Natural killer cell (primary cell): ENCODE data around the gene JARID2. TPM values are rescaled to one million over a fixed set of nuclear protein-coding genes. Genes with fewer than 3 reads are reported as not detected.
A peak's percentile ranks its signal among the peaks of the same experiment; 100 is the strongest.

Source experiments
- ATAC-seq, 3 donors: fragments of 150-1000 bp in 2 of 3; fragments of 200-7000 bp in 1 of 3; cut with Tn5 transposase; 1 replicate in 1 of 3; 2 replicates in 2 of 3; pipeline ENCODE4 v1.10.0; 2021; ENCODE audit warnings: mild to moderate bottlenecking in 2 of 3, moderate library complexity in 2 of 3
- DNase-seq, 2 donors: peaks; one replicate each; pipeline versions ENCODE4 v3.0.0 to v3.0.0-alpha.2; 2013 to 2021; ENCODE audit warnings: mixed read lengths in 1 of 2
- H3K27ac ChIP-seq: one replicate; pipeline ENCODE4 v1.5.1; 2013; ENCODE audit warnings: mild to moderate bottlenecking, low read length
- H3K27me3 ChIP-seq: one replicate; pipeline ENCODE4 v1.6.1; 2013; ENCODE audit warnings: low read length; ENCODE audit not compliant: control insufficient read depth, insufficient read depth
- H3K36me3 ChIP-seq: one replicate; pipeline ENCODE4 v1.6.1; 2013; ENCODE audit warnings: low read length; ENCODE audit not compliant: control insufficient read depth, insufficient read depth
- H3K4me1 ChIP-seq: one replicate; pipeline ENCODE4 v1.6.1; 2013; ENCODE audit warnings: low read length; ENCODE audit not compliant: control insufficient read depth, insufficient read depth
- H3K4me3 ChIP-seq: one replicate; pipeline ENCODE4 v1.5.1; 2013; ENCODE audit warnings: low read length
- H3K9me3 ChIP-seq: one replicate; pipeline ENCODE4 v1.6.1; 2013; ENCODE audit warnings: low read length; ENCODE audit not compliant: control insufficient read depth, insufficient read depth
- H3K27ac Mint-ChIP-seq, 2 donors: one replicate each; pipeline ENCODE4 v1.8.0; 2022; ENCODE audit warnings: mild to moderate bottlenecking in 2 of 2, mixed read lengths in 2 of 2, moderate library complexity in 1 of 2
- H3K27me3 Mint-ChIP-seq, 2 donors: one replicate each; pipeline ENCODE4 v1.8.0; 2022; ENCODE audit warnings: low read depth in 2 of 2, mixed read lengths in 2 of 2
- H3K36me3 Mint-ChIP-seq: one replicate; pipeline ENCODE4 v1.8.0; 2022; ENCODE audit warnings: mixed read lengths
- H3K4me1 Mint-ChIP-seq, 2 donors: one replicate each; pipeline ENCODE4 v1.8.0; 2022; ENCODE audit warnings: mixed read lengths in 2 of 2
- H3K4me3 Mint-ChIP-seq: one replicate; pipeline ENCODE4 v1.8.0; 2022; ENCODE audit warnings: mild to moderate bottlenecking, moderate library complexity, mixed read lengths
- H3K9me3 Mint-ChIP-seq, 2 donors: one replicate each; pipeline ENCODE4 v1.8.0; 2022; ENCODE audit warnings: mixed read lengths in 2 of 2
- WGBS: methylation state at CpG from one replicate; pipeline ENCODE4 v1.1.7; 2013; ENCODE audit warnings: missing lambda C conversion rate; ENCODE audit not compliant: insufficient coverage; 5-methylcytosine and 5-hydroxymethylcytosine counted together
- intact Hi-C: fragments of 100-400 bp; cut with micrococcal nuclease; formaldehyde crosslinking; loops from one replicate; pipeline ENCODE4 v1.14.2; 2022
- total RNA-seq, 4 donors: library from RNA; stranded (reverse); fragments of 120-200 nt in 1 of 4; gene quantifications; one replicate each; pipeline versions ENCODE4 v1.2.3 to v1.2.4, GENCODE V29; 2013 to 2022
- TF ChIP-seq, protein P1 (sequence below): fragments of 200-600 bp; IDR thresholded peaks from one replicate; pipeline ENCODE4 v1.8.0; 2022; ENCODE audit warnings: antibody characterized with exemption

Gene JARID2
- total RNA-seq, 3 donors from 2014 or later (not counting 1 experiment from before 2014, with no cell fraction given) = 49.9 to 60.9 (median 60.5) TPM

DNA sequence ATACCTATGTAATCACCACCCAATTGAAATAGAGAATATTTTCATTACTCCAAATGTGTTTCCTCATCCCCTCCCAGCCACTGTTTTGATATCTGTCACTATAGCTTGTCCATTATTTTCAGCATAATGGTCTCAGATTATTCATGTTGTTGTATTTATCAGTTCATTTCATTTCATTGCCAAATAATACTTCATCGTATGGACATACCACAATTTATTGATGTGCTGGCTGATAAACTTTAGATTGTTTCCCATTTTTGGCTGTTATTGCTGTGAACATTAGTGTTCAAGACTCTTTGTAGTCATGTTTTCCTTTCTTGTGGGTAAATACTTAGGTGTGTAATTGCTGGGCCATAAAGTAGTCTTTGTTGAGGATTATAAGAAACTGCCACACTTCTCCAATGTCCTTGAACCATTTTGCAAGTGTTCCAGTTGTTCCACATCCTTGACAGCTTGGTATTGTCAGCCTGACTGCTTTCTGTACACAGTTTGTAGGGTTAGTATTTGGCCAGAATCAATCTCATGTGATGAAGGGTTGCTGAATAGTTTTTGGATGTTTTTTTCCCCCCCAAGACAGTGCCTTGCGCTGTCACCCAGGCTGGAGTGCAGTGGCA is 44.3 kb downstream of the JARID2 start:
- H3K4me3 Mint-ChIP-seq = no peak overlapping the region
- TF ChIP-seq, protein P1, sequence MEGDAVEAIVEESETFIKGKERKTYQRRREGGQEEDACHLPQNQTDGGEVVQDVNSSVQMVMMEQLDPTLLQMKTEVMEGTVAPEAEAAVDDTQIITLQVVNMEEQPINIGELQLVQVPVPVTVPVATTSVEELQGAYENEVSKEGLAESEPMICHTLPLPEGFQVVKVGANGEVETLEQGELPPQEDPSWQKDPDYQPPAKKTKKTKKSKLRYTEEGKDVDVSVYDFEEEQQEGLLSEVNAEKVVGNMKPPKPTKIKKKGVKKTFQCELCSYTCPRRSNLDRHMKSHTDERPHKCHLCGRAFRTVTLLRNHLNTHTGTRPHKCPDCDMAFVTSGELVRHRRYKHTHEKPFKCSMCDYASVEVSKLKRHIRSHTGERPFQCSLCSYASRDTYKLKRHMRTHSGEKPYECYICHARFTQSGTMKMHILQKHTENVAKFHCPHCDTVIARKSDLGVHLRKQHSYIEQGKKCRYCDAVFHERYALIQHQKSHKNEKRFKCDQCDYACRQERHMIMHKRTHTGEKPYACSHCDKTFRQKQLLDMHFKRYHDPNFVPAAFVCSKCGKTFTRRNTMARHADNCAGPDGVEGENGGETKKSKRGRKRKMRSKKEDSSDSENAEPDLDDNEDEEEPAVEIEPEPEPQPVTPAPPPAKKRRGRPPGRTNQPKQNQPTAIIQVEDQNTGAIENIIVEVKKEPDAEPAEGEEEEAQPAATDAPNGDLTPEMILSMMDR = no peak
- H3K9me3 Mint-ChIP-seq = no peaks in the 10 kb centered on the region
- H3K27ac ChIP-seq = no peak overlapping the region
- no peaks in the 10 kb centered on the region for H3K27me3 ChIP-seq
- WGBS = 100% methylated on average over 1 of the region's 2 CpGs
- H3K4me1 ChIP-seq = peaks cover 63% of the 10 kb centered on the region
- no peak overlapping the region for H3K4me3 ChIP-seq
- DNase-seq = no peak
- ATAC-seq = no peak
- H3K4me1 Mint-ChIP-seq = peaks cover 74 to 75% of the 10 kb centered on the region in 2 donors
- no peaks in the 10 kb centered on the region for H3K27me3 Mint-ChIP-seq
- H3K9me3 ChIP-seq = no peaks in the 10 kb centered on the region
- H3K36me3 Mint-ChIP-seq = no peaks in the 10 kb centered on the region
- H3K36me3 ChIP-seq = no peaks in the 10 kb centered on the region
- intact Hi-C loops = no loop called here
- H3K27ac Mint-ChIP-seq = peak overlapping the region; percentile 80 to 94

DNA sequence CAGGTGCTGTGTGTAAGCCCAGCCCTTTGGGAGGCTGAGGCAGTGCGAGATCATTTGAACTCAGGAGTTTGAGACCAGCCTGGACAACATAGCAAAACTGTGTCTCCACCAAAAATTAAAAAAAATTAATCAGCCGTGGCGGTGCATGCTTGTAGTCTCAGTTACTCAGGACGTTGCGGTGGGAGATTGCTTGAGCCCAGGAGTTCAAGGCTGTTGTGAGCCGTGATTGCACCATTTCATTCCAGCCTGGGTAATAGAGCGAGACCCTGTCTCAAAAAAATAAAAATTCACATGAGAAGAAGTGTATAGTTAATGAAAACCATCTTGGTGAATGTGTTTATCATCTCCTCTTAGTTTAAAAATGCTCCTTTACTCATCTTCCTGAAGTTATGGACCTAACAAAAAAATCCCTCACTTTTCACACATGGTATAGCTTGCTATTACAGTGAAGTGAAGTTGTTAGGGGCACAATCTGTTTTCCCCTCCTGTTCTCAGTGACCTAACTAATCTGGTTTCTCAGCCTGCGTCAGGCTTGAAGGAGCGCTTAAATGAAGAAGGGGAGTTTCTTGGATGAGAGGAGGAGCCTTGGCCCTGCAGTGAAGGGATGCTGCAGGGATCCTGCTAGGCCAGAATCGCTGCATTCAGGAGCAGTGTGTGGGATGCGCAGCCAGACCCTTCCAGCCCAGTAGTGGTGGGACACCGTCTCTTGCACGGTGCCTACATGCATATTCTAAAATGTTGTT is 45.3 kb downstream of the JARID2 start:
- H3K27ac ChIP-seq = peak overlapping the region; percentile 44
- TF ChIP-seq, protein P1 = no peak
- Mint-ChIP-seq H3K36me3 (no peaks in the 10 kb centered on the region), H3K4me1 (peaks cover 72% of the 10 kb centered on the region in 2 donors), H3K27ac (peak overlapping the region; percentile 80 to 94), H3K9me3 (no peaks in the 10 kb centered on the region), H3K4me3 (no peak overlapping the region), H3K27me3 (no peaks in the 10 kb centered on the region)
- no peaks in the 10 kb centered on the region for H3K36me3 ChIP-seq
- intact Hi-C loops = no loop called here
- WGBS = 72% methylated on average over 13 of the region's 13 CpGs
- no peaks in the 10 kb centered on the region for H3K9me3 ChIP-seq
- DNase-seq = no peak
- H3K4me3 ChIP-seq = no peak overlapping the region
- H3K4me1 ChIP-seq = peaks cover 68% of the 10 kb centered on the region
- ATAC-seq = peak; percentile 59 to 62 (median 61)
- H3K27me3 ChIP-seq = no peaks in the 10 kb centered on the region

DNA sequence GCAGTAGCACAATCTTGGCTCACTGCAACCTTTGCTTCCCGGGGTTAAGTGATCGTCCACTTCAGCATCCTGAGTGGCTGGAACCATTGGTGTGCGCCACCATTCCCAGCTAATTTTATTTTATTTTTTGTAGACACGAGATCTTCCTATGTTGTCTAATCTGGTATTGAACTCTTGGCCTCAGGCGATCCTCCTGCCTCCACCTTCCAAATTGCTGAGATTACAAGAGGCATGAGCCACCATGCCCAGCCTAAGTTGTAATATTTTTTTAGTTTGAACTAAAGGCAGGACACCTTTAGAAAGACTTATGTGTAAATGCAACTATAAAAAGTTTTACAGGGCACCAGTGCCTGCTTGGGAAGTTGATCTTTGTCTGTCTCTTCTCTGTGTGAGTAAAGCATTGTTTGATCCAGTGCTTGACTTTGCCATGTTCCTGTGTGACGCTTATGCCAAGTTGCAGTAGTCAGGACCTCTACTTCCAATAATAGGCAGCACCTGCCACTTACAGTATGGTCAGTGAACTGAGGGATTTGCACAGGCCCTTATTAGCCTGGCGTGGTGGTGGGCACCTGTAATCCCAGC is 46.9 kb downstream of the JARID2 start:
- Mint-ChIP-seq H3K4me1 (peaks cover 78 to 79% of the 10 kb centered on the region in 2 donors), H3K36me3 (no peaks in the 10 kb centered on the region), H3K4me3 (peak overlapping the region; percentile 71), H3K27ac (peak overlapping the region; percentile 80 to 94), H3K27me3 (no peaks in the 10 kb centered on the region), H3K9me3 (no peaks in the 10 kb centered on the region)
- Histone ChIP-seq H3K9me3 (no peaks in the 10 kb centered on the region), H3K36me3 (no peaks in the 10 kb centered on the region), H3K4me1 (peaks cover 75% of the 10 kb centered on the region), H3K4me3 (no peak overlapping the region), H3K27ac (peak overlapping the region; percentile 24), H3K27me3 (no peaks in the 10 kb centered on the region)
- TF ChIP-seq, protein P1 = no peak
- intact Hi-C loops = no loop called here
- ATAC-seq (no peak), DNase-seq (no peak)
- WGBS = 93% methylated on average over 7 of the region's 7 CpGs
